GM21576 (cell line): Measurements from ENCODE around the gene FBXO2.

Source experiments
- ATAC-seq: cut with Tn5 transposase; IDR thresholded peaks from one replicate; pipeline ENCODE4 v1.9.1; 2021; ENCODE audit warnings: mild to moderate bottlenecking, moderate library complexity; ENCODE audit not compliant: unreplicated experiment

Gene FBXO2

GRCh38 chr1:11682799-11683198, 28.6 kb upstream of the FBXO2 start:
- no peak for ATAC-seq

- ATAC-seq, result no peak
Measured at GRCh38 chr1:11682287-11682771, 28.1 kb upstream of the FBXO2 start.

- peak; percentile 82 for ATAC-seq
Measured at GRCh38 chr1:11681071-11681771, 27.0 kb upstream of the FBXO2 start, which contains the start of gene MAD2L2. MAD2L2 (minus strand) TSS chr1:11681148; CDS start chr1:11680601, 547 bp downstream.

- peak; percentile 32 for ATAC-seq
Measured at GRCh38 chr1:11680270-11681070, 26.2 kb upstream of the FBXO2 start.

GRCh38 chr1:11678442-11678841, 24.2 kb upstream of the FBXO2 start:
- ATAC-seq, result no peak

DNA sequence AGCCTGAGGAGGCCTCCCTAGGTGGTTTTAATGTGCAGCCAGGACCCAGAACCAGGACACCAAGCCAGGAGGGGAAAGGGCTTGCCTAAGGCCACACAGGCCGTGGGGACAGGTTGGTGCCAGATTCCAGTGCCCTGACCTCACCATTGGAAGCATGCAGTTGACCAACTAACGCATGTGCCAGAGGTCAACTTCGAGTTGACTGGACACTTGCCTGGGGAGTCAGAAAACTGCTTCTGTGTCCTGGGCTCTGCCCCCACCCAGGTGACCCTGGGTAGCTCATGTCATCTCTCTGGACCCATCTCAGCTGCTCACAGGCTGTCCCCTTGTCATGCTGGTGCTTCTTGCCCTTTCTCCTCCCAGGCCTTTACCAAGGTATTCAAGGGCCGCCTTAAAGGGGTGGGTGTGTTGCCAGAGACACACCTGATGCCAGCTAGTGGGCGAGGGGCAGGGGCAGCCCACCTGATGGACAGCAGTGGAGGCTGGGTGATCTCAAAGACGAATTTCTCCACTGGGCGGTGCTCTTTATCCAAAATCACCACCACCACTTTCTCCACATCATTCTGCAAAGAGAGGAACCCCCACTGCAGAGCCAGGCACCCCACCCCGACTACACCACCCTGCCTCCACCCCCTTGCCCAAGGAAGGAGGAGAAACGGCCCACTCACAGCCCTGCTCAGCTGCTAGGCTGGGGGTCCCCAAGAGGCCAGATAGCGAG, 22.3 kb upstream of the FBXO2 start:
- no peak for ATAC-seq

DNA sequence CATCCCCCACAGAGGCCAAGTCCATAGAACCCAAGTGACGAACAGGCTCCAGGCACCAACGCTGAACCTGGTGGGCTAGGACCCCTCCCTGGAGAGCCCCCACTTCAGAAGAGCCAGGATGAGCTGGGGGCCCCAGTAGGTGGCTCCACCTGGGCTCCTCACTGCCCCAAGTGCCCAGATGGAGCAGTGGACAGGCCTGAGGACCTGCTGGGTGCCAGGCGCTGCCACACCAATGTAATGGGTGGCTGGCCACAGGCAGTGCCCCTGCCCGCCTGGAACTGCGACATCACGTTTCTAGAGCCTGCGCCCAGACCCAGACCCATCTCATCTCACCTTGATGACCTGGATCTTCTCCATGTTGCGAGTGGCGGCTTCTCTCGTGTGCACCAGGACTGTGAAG, 21.1 kb upstream of the FBXO2 start:
- no peak for ATAC-seq

GRCh38 chr1:11674488-11674887, 20.3 kb upstream of the FBXO2 start:
- ATAC-seq, result no peak

GRCh38 chr1:11673089-11673769, 19.0 kb upstream of the FBXO2 start:
- no peak for ATAC-seq

DNA sequence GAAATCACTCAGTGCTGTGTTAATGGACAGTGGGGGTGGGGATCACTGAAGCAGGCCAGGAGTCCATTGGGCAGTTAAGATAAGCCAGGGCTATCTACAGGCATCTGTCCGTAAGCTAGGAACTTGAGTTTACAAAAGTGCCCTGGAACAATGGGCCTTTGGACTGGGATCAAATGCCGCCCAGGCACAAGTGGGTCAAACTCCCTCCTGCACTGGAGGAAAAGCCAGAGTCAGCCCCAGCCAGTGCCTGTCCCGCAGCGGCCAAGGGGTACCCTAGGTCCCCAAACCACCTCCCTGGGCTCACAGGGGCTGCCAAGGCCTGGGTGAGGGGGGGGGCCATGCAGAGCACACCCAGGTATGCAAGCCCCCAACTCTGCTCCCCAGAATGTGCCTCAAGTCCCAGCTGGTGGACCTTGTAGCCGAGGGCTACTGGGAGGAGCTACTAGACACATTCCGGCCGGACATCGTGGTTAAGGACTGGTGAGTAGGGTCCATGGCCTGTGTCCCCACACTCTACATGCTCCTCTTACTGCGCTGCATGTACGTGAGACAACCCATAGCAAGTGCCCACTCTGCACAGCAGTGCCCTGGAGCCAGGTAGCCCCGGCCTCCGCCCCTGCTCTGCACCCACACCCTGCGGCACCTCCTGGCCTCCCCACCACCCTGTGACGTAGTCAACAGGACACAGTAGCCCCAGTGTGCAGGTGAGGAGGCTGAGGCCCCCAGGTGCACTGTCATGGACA, 17.5 kb upstream of the FBXO2 start:
- ATAC-seq, result no peak

DNA sequence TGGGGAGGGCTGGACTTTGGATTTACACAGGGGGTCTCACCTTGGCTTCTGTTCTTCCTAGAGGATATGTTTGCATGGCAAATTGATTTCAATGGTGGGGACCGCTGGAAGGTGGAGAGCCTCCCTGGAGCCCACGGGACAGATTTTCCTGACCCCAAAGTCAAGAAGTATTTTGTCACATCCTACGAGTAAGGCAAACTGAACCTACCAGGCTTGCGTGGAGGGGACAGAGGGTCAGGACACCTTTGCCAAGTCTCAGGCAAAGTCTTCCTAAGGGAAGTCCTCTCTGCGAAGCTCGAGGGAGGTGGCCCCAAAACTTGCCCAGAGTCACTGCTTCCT, 16.9 kb upstream of the FBXO2 start:
- ATAC-seq, result no peak

GRCh38 chr1:11670747-11671146, 16.5 kb upstream of the FBXO2 start:
- no peak for ATAC-seq

- no peak for ATAC-seq
Measured at GRCh38 chr1:11668516-11668915, 14.3 kb upstream of the FBXO2 start.

DNA sequence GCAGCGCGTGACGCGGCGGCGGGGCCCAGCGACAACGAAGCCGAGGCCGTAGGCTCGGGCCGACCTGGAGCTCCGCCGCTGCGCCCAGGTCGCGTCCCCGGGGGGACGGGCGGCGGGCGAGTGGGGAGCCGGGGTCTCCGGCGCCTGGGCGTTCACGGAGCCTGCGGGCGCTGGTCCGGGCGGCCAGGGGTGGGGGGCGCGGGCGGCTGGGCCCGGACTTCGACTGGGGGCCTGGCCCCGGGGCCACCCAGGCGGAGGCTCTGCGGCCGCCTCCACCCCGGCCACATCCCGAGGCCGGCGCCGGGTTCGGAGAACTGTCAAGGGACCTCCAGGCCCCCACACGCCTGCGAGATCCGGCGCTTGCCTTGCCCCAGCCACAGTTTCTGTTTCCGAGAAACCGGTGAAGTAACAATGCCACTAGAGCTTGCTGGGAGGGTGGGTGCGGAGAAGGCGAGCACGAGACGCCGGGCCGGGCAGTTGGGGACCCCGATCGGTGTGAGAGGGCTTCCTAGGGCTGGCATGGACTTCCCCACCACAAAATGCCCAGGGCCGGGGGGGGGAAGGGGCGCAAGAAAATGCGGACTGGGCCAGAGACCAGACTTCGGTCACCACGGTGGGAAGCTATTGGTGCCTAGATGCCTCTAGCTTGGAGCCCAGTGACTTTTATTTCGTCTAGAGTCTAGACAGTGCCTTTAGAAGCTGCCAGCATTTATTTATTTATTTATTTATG, 10.3 kb upstream of the FBXO2 start:
- ATAC-seq, result peak; percentile 44

- ATAC-seq, result no peak
Measured at GRCh38 chr1:11661103-11661502, 6.9 kb upstream of the FBXO2 start.

DNA sequence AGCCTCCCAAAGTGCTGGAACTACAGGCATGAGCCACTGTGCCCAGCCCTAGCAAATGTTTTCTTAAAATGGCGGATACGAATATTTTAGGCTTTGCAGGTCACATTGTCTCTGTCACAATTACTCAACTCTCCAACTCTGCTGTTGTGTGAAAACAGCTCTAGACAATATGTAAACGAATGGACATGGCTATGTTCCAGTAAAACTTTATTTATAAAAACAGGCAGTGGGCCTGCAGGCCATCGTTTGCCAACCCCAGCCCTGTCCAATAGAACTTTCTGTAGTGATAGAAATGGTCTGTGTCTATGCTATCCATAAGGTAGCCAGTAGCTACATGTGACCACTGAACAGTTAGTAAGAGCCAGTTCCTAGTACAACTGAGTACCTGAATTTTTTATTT, 5.5 kb upstream of the FBXO2 start:
- ATAC-seq, result no peak

- ATAC-seq, result no peak
Measured at GRCh38 chr1:11658542-11658941, 4.3 kb upstream of the FBXO2 start.

- ATAC-seq, result no peak
Measured at GRCh38 chr1:11657654-11658053, 3.4 kb upstream of the FBXO2 start.

- no peak for ATAC-seq
Measured at GRCh38 chr1:11654939-11655808, 945 bp upstream of the FBXO2 start.
